ENCODE results near the gene SPPL3.

- TF ChIP-seq TCF7 (CRISPR knock-in tag; IDR thresholded peaks at IDR 0.05; ENCODE audit: low read depth) = no peak
- TF ChIP-seq CTCF (IDR thresholded peaks at IDR 0.05) = no peak
- TF ChIP-seq CDX4 (CRISPR knock-in tag; IDR thresholded peaks at IDR 0.05; ENCODE audit: borderline replicate concordance) = no peak
Observed at GRCh38 chr12:120887253-120888043, 16.7 kb downstream of the SPPL3 start.
